ENCODE data around the gene SGIP1. TPM values are rescaled to one million over a fixed set of nuclear protein-coding genes. Genes with fewer than 3 reads are reported as not detected.

Gene SGIP1
- total and polyA plus RNA-seq, 2 experiments from 2014 or later: 2.4 to 6.1 TPM

DNA sequence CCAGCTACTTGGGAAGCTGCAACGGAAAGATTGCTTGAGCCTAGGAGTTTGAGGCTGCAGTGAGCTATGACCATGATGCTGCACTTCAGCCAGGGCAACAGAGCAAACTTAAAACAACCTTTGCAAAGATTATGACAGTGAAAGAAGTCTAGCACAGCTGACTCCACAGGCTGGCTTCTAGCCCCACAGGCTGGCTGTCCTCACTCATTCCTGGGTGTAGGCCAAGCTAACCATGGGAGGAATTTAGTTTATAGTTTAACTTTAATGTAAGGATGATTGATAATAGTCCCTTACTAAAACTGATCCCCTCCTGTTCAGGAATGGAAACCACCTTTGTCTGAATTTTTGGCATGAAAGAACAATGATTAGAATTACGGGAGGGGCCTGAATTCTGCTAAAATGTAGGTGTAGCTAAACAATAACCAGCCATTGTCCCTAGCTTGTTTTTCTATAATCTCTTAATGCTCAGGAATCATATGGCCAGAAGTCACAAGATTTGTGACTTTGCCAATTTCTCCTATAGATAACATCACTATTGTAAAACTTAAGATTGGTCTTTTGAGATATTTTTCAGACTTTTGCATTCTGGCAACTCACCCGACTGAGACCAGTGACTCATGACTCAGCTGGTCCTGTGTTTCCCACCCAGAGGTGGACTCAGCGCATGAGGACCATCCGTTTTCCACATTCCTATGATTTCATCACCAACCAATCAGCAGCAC is 28.1 kb upstream of the SGIP1 start:
- H3K36me3 Mint-ChIP-seq (ENCODE audit: low read depth): no peaks in the 10 kb centered on the region; the same call in 2 of the 3 replicates
- peaks cover 2% of the 10 kb centered on the region; the same call in 2 of the 3 replicates for H3K4me1 Mint-ChIP-seq
- no peaks in the 10 kb centered on the region for H3K27me3 ChIP-seq (ENCODE audit: insufficient read depth)
- H3K9me3 Mint-ChIP-seq: no peaks in the 10 kb centered on the region; the same call in 2 of the 3 replicates
- no peaks in the 10 kb centered on the region for H3K4me1 ChIP-seq (ENCODE audit: insufficient read depth)
- ATAC-seq (no peak), DNase-seq (ENCODE audit: low spot score) (no peak)
- no peaks in the 10 kb centered on the region for H3K79me2 ChIP-seq (replicated peaks; ENCODE audit: insufficient read depth)
- H3K36me3 ChIP-seq (ENCODE audit: insufficient read depth): no peaks in the 10 kb centered on the region
- H3K4me3 ChIP-seq: no peak overlapping the region
- 0 out of 2 replicates have a peak overlapping the region, but pooled peaks have one; percentile 40 for H2AFZ ChIP-seq
- H3K27ac ChIP-seq (ENCODE audit: low read depth): no peak overlapping the region
- H3K27me3 Mint-ChIP-seq (ENCODE audit: insufficient read depth, low read depth, poor library complexity): no peaks in the 10 kb centered on the region
- 0 out of 2 replicates have a peak, but pooled peaks cover 3% of the 10 kb centered on the region for H3K9me2 ChIP-seq (ENCODE audit: insufficient read depth)
- H3K4me3 Mint-ChIP-seq: no peak overlapping the region
- H4K20me1 ChIP-seq (replicated peaks; ENCODE audit: insufficient read depth): no peaks in the 10 kb centered on the region
- TF ChIP-seq EZH2 (IDR thresholded peaks at IDR 0.05; ENCODE audit: low read depth, unreplicated experiment) (no peak), ZNF331 (CRISPR knock-in tag; IDR thresholded peaks at IDR 0.05; ENCODE audit: low read depth) (no peak), ZNF462 (CRISPR knock-in tag; IDR thresholded peaks at IDR 0.05) (no peak), JUNB (IDR thresholded peaks at IDR 0.05; ENCODE audit: unreplicated experiment) (no peak), EZH2phosphoT487 (IDR thresholded peaks at IDR 0.05; ENCODE audit: unreplicated experiment) (no peak), POLR2AphosphoS5 (IDR thresholded peaks at IDR 0.05; ENCODE audit: low read depth) (no peak), CTCF (conservative IDR thresholded peaks at IDR 0.05; ENCODE audit: low read depth in 2 of 2) (no peak), CREB1 (CRISPR knock-in tag; IDR thresholded peaks at IDR 0.05; ENCODE audit: low read depth) (no peak), ZNF114 (CRISPR knock-in tag; IDR thresholded peaks at IDR 0.05) (no peak), STAT1 (IDR thresholded peaks at IDR 0.05; ENCODE audit: unreplicated experiment) (no peak), NANOG (IDR thresholded peaks at IDR 0.05; ENCODE audit: borderline replicate concordance) (no peak)
- TF ChIP-seq, protein P1, sequence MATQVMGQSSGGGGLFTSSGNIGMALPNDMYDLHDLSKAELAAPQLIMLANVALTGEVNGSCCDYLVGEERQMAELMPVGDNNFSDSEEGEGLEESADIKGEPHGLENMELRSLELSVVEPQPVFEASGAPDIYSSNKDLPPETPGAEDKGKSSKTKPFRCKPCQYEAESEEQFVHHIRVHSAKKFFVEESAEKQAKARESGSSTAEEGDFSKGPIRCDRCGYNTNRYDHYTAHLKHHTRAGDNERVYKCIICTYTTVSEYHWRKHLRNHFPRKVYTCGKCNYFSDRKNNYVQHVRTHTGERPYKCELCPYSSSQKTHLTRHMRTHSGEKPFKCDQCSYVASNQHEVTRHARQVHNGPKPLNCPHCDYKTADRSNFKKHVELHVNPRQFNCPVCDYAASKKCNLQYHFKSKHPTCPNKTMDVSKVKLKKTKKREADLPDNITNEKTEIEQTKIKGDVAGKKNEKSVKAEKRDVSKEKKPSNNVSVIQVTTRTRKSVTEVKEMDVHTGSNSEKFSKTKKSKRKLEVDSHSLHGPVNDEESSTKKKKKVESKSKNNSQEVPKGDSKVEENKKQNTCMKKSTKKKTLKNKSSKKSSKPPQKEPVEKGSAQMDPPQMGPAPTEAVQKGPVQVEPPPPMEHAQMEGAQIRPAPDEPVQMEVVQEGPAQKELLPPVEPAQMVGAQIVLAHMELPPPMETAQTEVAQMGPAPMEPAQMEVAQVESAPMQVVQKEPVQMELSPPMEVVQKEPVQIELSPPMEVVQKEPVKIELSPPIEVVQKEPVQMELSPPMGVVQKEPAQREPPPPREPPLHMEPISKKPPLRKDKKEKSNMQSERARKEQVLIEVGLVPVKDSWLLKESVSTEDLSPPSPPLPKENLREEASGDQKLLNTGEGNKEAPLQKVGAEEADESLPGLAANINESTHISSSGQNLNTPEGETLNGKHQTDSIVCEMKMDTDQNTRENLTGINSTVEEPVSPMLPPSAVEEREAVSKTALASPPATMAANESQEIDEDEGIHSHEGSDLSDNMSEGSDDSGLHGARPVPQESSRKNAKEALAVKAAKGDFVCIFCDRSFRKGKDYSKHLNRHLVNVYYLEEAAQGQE (IDR thresholded peaks at IDR 0.05; ENCODE audit: unreplicated experiment): no peak
- TF ChIP-seq, protein P2, sequence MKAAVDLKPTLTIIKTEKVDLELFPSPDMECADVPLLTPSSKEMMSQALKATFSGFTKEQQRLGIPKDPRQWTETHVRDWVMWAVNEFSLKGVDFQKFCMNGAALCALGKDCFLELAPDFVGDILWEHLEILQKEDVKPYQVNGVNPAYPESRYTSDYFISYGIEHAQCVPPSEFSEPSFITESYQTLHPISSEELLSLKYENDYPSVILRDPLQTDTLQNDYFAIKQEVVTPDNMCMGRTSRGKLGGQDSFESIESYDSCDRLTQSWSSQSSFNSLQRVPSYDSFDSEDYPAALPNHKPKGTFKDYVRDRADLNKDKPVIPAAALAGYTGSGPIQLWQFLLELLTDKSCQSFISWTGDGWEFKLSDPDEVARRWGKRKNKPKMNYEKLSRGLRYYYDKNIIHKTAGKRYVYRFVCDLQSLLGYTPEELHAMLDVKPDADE (IDR thresholded peaks at IDR 0.05): no peak
- H3F3A ChIP-seq (replicated peaks; ENCODE audit: low read depth): no peaks in the 10 kb centered on the region
- no peak overlapping the region for H3K4me2 ChIP-seq
- H3K27ac Mint-ChIP-seq: no peak overlapping the region

Measured in GM23338 (cell line).